ENCODE measurements around the gene GET3.
"Not testable (repeated sequence)": the region's sequence is repeated elsewhere in the genome, so short reads cannot be mapped to it uniquely, and the experiment has no call there.

The GET3 gene

DNA sequence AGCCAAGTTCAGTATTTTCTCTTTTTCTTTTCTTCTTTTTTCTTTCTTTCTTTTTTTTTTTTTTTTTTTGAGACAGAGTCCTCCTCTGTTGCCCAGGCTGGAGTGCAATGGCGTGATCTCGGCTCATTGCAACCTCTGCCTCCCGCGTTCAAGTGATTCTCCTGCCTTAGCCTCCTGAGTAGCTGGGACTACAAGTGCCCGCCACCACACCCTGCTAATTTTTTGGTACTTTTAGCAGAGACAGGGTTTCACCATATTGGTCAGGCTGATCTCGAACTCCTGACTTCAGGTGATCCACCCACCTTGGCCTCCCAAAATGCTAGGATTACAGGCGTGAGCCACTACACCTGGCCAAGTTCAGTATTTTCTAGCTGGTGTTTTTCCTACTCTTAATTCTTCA lies 60.3 kb downstream of the GET3 start:
- H3K36me3 ChIP-seq (ENCODE audit: control insufficient read depth, insufficient read depth, low read length) = peaks cover 13% of the 10 kb centered on the region
- not testable (repeated sequence) for H3K9me3 ChIP-seq (ENCODE audit: control insufficient read depth, low read length); H3K27ac ChIP-seq (ENCODE audit: insufficient read depth, low read depth, low read length, poor library complexity, severe bottlenecking); H3K4me3 ChIP-seq (ENCODE audit: insufficient read depth, low read depth, low read length)
- peaks cover 25% of the 10 kb centered on the region for H3K4me1 ChIP-seq (ENCODE audit: control insufficient read depth, insufficient read depth, low read length)
- H3K27me3 ChIP-seq (ENCODE audit: control insufficient read depth, insufficient read depth, low read length, poor library complexity, severe bottlenecking) = peaks cover 22% of the 10 kb centered on the region
- WGBS, 2 experiments = 92 to 94% methylated on average over 7 of the region's 7 CpGs
